Measurements from ENCODE around the gene FGFBP2. TPM values are rescaled to one million over a fixed set of nuclear protein-coding genes. Genes with fewer than 3 reads are reported as not detected.
A peak's percentile ranks its signal among the peaks of the same experiment; 100 is the strongest.

Gene FGFBP2
- 1 to 10 TPM in 2 of 8 experiments, under 1 TPM in 3, not detected in 3; 0.38 to 7.9 (median 0.71) TPM for total RNA-seq

GRCh38 chr4:15963001-15963451 is at the start of gene FGFBP2:
Gene FGFBP2 (minus strand): TSS chr4:15963175. CDS start chr4:15963129, 46 bp downstream.
- in situ Hi-C loops (cut with MboI; ENCODE audit: low pct_unique_long_range_greater_than_20kb in 2 of 9, low sequenced_read_pairs in 9 of 9, unreplicated experiment in 9 of 9), result loop anchor here in 1 of 9 experiments (25.0 kb wide), 1 partner anchor 151 kb away; no protein-coding TSS in a partner anchor
- peak; percentile 42 to 99 (median 69) for ATAC-seq (replicated peaks in 6 of 8)
- Histone ChIP-seq H3K4me1 (replicated peaks in 1 of 2) (no peaks in the 10 kb centered on the region), H3K27ac (no peak within 1 kb of the TSS), H3K4me3 (no peak within 1 kb of the TSS)
- WGBS, 10 experiments, result 0 to 80% (median 66%) methylated on average over 1 to 7 of the region's 9 CpGs; no CpG with 5 or more reads in 5 of the 10 experiments

- peaks cover 0 to 10% of the 10 kb centered on the region in 2 donors for H3K4me1 ChIP-seq (replicated peaks in 1 of 2)
- no peak overlapping the region for H3K27ac ChIP-seq
- in situ Hi-C loops (cut with MboI; ENCODE audit: low pct_unique_long_range_greater_than_20kb in 2 of 9, low sequenced_read_pairs in 9 of 9, unreplicated experiment in 9 of 9), result loop anchor here in 2 of 9 experiments (25.0 kb wide), 1 partner anchor 524 kb away; no protein-coding TSS in a partner anchor
- ATAC-seq (replicated peaks in 6 of 8), result no peak
- no peak overlapping the region for H3K4me3 ChIP-seq
- WGBS, 10 experiments, result 14 to 100% (median 90%) methylated on average over 1 to 5 of the region's 6 CpGs; no CpG with 5 or more reads in 3 of the 10 experiments
These were observed 48.2 kb upstream of the FGFBP2 start for GRCh38 chr4:16011173-16011572.

- H3K4me3 ChIP-seq, result no peak overlapping the region
- peaks cover 0 to 10% of the 10 kb centered on the region in 2 donors for H3K4me1 ChIP-seq (replicated peaks in 1 of 2)
- ATAC-seq (replicated peaks in 6 of 8), result no peak
- in situ Hi-C loops (cut with MboI; ENCODE audit: low pct_unique_long_range_greater_than_20kb in 2 of 9, low sequenced_read_pairs in 9 of 9, unreplicated experiment in 9 of 9), result loop anchor here in 2 of 9 experiments (25.0 kb wide), 1 partner anchor 522 kb away; no protein-coding TSS in a partner anchor
- no peak overlapping the region for H3K27ac ChIP-seq
- WGBS, 10 experiments, result 54 to 100% (median 92%) methylated on average over 1 to 4 of the region's 4 CpGs; no CpG with 5 or more reads in 1 of the 10 experiments
These were observed 46.2 kb upstream of the FGFBP2 start for GRCh38 chr4:16009153-16009552.

- WGBS, 10 experiments, result 25 to 87% (median 45%) methylated on average over 1 to 5 of the region's 5 CpGs; no CpG with 5 or more reads in 4 of the 10 experiments
- Histone ChIP-seq H3K4me3 (no peak overlapping the region), H3K27ac (no peak overlapping the region), H3K4me1 (replicated peaks in 1 of 2) (peaks cover 0 to 10% of the 10 kb centered on the region in 2 donors)
- ATAC-seq (replicated peaks in 6 of 8), result no peak
- in situ Hi-C loops (cut with MboI; ENCODE audit: low pct_unique_long_range_greater_than_20kb in 2 of 9, low sequenced_read_pairs in 9 of 9, unreplicated experiment in 9 of 9), result loop anchor here in 2 of 9 experiments (25.0 kb wide), 1 partner anchor 520 kb away; no protein-coding TSS in a partner anchor
These were observed 44.6 kb upstream of the FGFBP2 start for GRCh38 chr4:16007471-16008095.

- 36 to 86% (median 66%) methylated on average over 1 to 5 of the region's 6 CpGs; no CpG with 5 or more reads in 1 of the 10 experiments for WGBS, 10 experiments
- in situ Hi-C loops (cut with MboI; ENCODE audit: low pct_unique_long_range_greater_than_20kb in 2 of 9, low sequenced_read_pairs in 9 of 9, unreplicated experiment in 9 of 9), result loop anchor here in 2 of 9 experiments (25.0 kb wide), 1 partner anchor 520 kb away; no protein-coding TSS in a partner anchor
- H3K4me1 ChIP-seq (replicated peaks in 1 of 2), result peaks cover 0 to 10% of the 10 kb centered on the region in 2 donors
- ATAC-seq (replicated peaks in 6 of 8), result peak in 6 of 8 experiments; percentile 28 to 88 (median 52)
- no peak overlapping the region for H3K4me3 ChIP-seq
- no peak overlapping the region for H3K27ac ChIP-seq
These were observed 43.9 kb upstream of the FGFBP2 start for GRCh38 chr4:16006771-16007446.

- 41 to 100% (median 76%) methylated on average over 1 to 5 of the region's 5 CpGs; no CpG with 5 or more reads in 4 of the 10 experiments for WGBS, 10 experiments
- H3K4me3 ChIP-seq, result no peak overlapping the region
- ATAC-seq (replicated peaks in 6 of 8), result no peak
- no peak overlapping the region for H3K27ac ChIP-seq
- H3K4me1 ChIP-seq (replicated peaks in 1 of 2), result peaks cover 0 to 10% of the 10 kb centered on the region in 2 donors
- in situ Hi-C loops (cut with MboI; ENCODE audit: low pct_unique_long_range_greater_than_20kb in 2 of 9, low sequenced_read_pairs in 9 of 9, unreplicated experiment in 9 of 9), result loop anchor here in 2 of 9 experiments (25.0 kb wide), 1 partner anchor 518 kb away; no protein-coding TSS in a partner anchor
These were observed 42.7 kb upstream of the FGFBP2 start for GRCh38 chr4:16005676-16006075.

GRCh38 chr4:16001484-16001858 is 38.5 kb upstream of the FGFBP2 start:
- no peak overlapping the region for H3K4me3 ChIP-seq
- no peaks in the 10 kb centered on the region for H3K4me1 ChIP-seq (replicated peaks in 1 of 2)
- H3K27ac ChIP-seq, result no peak overlapping the region
- WGBS, 10 experiments, result 0 to 14% (median 0%) methylated on average over 1 to 3 of the region's 4 CpGs; no CpG with 5 or more reads in 3 of the 10 experiments
- in situ Hi-C loops (cut with MboI; ENCODE audit: low pct_unique_long_range_greater_than_20kb in 2 of 9, low sequenced_read_pairs in 9 of 9, unreplicated experiment in 9 of 9), result loop anchor here in 2 of 9 experiments (25.0 kb wide), 1 partner anchor 514 kb away; no protein-coding TSS in a partner anchor
- peak; percentile 92 to 99 (median 98) for ATAC-seq (replicated peaks in 6 of 8)

- H3K27ac ChIP-seq, result no peak overlapping the region
- in situ Hi-C loops (cut with MboI; ENCODE audit: low pct_unique_long_range_greater_than_20kb in 2 of 9, low sequenced_read_pairs in 9 of 9, unreplicated experiment in 9 of 9), result loop anchor here in 2 of 9 experiments (25.0 kb wide), 1 partner anchor 514 kb away; no protein-coding TSS in a partner anchor
- 34 to 100% (median 82%) methylated on average over 1 to 4 of the region's 12 CpGs; no CpG with 5 or more reads in 4 of the 10 experiments for WGBS, 10 experiments
- no peak overlapping the region for H3K4me3 ChIP-seq
- no peaks in the 10 kb centered on the region for H3K4me1 ChIP-seq (replicated peaks in 1 of 2)
- peak in 4 of 8 experiments; percentile 2 to 67 (median 8) for ATAC-seq (replicated peaks in 6 of 8)
These were observed 37.9 kb upstream of the FGFBP2 start for GRCh38 chr4:16000708-16001483.

GRCh38 chr4:15996773-15997172 is 33.8 kb upstream of the FGFBP2 start:
- WGBS, 10 experiments, result 0 to 92% (median 12%) methylated on average over 1 to 4 of the region's 4 CpGs; no CpG with 5 or more reads in 2 of the 10 experiments
- no peak for ATAC-seq (replicated peaks in 6 of 8)
- H3K27ac ChIP-seq, result no peak overlapping the region
- H3K4me1 ChIP-seq (replicated peaks in 1 of 2), result no peaks in the 10 kb centered on the region
- H3K4me3 ChIP-seq, result no peak overlapping the region
- in situ Hi-C loops (cut with MboI; ENCODE audit: low pct_unique_long_range_greater_than_20kb in 2 of 9, low sequenced_read_pairs in 9 of 9, unreplicated experiment in 9 of 9), result loop anchor here in 1 of 9 experiments (25.0 kb wide), 1 partner anchor 509 kb away; no protein-coding TSS in a partner anchor

GRCh38 chr4:15995826-15996225 is 32.9 kb upstream of the FGFBP2 start:
- Histone ChIP-seq H3K4me3 (no peak overlapping the region), H3K27ac (no peak overlapping the region), H3K4me1 (replicated peaks in 1 of 2) (peaks cover 0 to 1% of the 10 kb centered on the region in 2 donors)
- in situ Hi-C loops (cut with MboI; ENCODE audit: low pct_unique_long_range_greater_than_20kb in 2 of 9, low sequenced_read_pairs in 9 of 9, unreplicated experiment in 9 of 9), result loop anchor here in 1 of 9 experiments (25.0 kb wide), 1 partner anchor 509 kb away; no protein-coding TSS in a partner anchor
- no peak for ATAC-seq (replicated peaks in 6 of 8)
- 20 to 100% (median 94%) methylated on average over 1 to 2 of the region's 3 CpGs; no CpG with 5 or more reads in 3 of the 10 experiments for WGBS, 10 experiments

GRCh38 chr4:15992167-15992485 is 29.2 kb upstream of the FGFBP2 start:
- H3K4me3 ChIP-seq, result no peak overlapping the region
- ATAC-seq (replicated peaks in 6 of 8), result no peak
- in situ Hi-C loops (cut with MboI; ENCODE audit: low pct_unique_long_range_greater_than_20kb in 2 of 9, low sequenced_read_pairs in 9 of 9, unreplicated experiment in 9 of 9), result loop anchor here in 1 of 9 experiments (25.0 kb wide), 1 partner anchor 505 kb away; no protein-coding TSS in a partner anchor

More at GRCh38 chr4:15992167-15992485, 29.2 kb upstream of the FGFBP2 start:
- no peak overlapping the region for H3K27ac ChIP-seq
- peaks cover 0 to 3% of the 10 kb centered on the region in 2 donors for H3K4me1 ChIP-seq (replicated peaks in 1 of 2)
- 0 to 100% (median 83%) methylated on average over 1 to 2 of the region's 2 CpGs; no CpG with 5 or more reads in 3 of the 10 experiments for WGBS, 10 experiments

All from motor neuron (in vitro differentiated cells).